GM23338 (cell line): ENCODE results near the gene C1orf174.

Source experiments
- CREB1 ChIP-seq: fragments of 250-450 bp; sonication (Bioruptor Pico); IDR thresholded peaks from 2 replicates; pipeline ENCODE4 v1.5.0; 2020; ENCODE audit warnings: low read depth, mild to moderate bottlenecking, moderate library complexity
- EZH2 ChIP-seq: fragments of 200-600 bp; sonication (generic); IDR thresholded peaks from one replicate; pipeline ENCODE4 v1.8.0; 2017; ENCODE audit warnings: antibody characterized with exemption, mild to moderate bottlenecking, low read depth; ENCODE audit not compliant: unreplicated experiment
- EZH2phosphoT487 ChIP-seq: fragments of 200-600 bp; sonication (generic); IDR thresholded peaks from one replicate; pipeline ENCODE4 v1.8.1; 2018; ENCODE audit warnings: antibody characterized with exemption; ENCODE audit not compliant: unreplicated experiment
- JUNB ChIP-seq: IDR thresholded peaks from one replicate; pipeline ENCODE4 v1.6.1; 2016; ENCODE audit warnings: antibody characterized with exemption; ENCODE audit not compliant: unreplicated experiment
- NANOG ChIP-seq: IDR thresholded peaks from 2 replicates; pipeline ENCODE4 v1.6.1; 2016; ENCODE audit warnings: antibody characterized with exemption, borderline replicate concordance
- POLR2AphosphoS5 ChIP-seq: IDR thresholded peaks from 2 replicates; pipeline ENCODE4 v1.6.1; 2016; ENCODE audit warnings: antibody characterized with exemption, low read depth
- ZNF114 ChIP-seq: fragments of 250-450 bp; sonication (Bioruptor Pico); IDR thresholded peaks from 2 replicates; pipeline ENCODE4 v1.5.0; 2020; ENCODE audit warnings: mild to moderate bottlenecking, moderate library complexity
- ZNF331 ChIP-seq: fragments of 250-450 bp; sonication (Bioruptor Pico); IDR thresholded peaks from 2 replicates; pipeline ENCODE4 v1.5.0; 2020; ENCODE audit warnings: low read depth, mild to moderate bottlenecking, moderate library complexity
- TF ChIP-seq, protein P1 (sequence below), 2 experiments: fragments of 200-600 bp in 1 of 2; sonication (generic) in 1 of 2; conservative IDR thresholded peaks; 2 replicates each; pipeline versions ENCODE4 v1.5.1 to v1.6.1; 2016 to 2017; ENCODE audit warnings: antibody characterized with exemption in 2 of 2, low read depth in 2 of 2, mild to moderate bottlenecking in 2 of 2, moderate library complexity in 1 of 2
- TF ChIP-seq, protein P2 (sequence below): IDR thresholded peaks from one replicate; pipeline ENCODE4 v1.6.1; 2018; ENCODE audit warnings: antibody characterized with exemption; ENCODE audit not compliant: unreplicated experiment

- no peak for TF ChIP-seq POLR2AphosphoS5
- TF ChIP-seq EZH2: no peak
- TF ChIP-seq, protein P1, sequence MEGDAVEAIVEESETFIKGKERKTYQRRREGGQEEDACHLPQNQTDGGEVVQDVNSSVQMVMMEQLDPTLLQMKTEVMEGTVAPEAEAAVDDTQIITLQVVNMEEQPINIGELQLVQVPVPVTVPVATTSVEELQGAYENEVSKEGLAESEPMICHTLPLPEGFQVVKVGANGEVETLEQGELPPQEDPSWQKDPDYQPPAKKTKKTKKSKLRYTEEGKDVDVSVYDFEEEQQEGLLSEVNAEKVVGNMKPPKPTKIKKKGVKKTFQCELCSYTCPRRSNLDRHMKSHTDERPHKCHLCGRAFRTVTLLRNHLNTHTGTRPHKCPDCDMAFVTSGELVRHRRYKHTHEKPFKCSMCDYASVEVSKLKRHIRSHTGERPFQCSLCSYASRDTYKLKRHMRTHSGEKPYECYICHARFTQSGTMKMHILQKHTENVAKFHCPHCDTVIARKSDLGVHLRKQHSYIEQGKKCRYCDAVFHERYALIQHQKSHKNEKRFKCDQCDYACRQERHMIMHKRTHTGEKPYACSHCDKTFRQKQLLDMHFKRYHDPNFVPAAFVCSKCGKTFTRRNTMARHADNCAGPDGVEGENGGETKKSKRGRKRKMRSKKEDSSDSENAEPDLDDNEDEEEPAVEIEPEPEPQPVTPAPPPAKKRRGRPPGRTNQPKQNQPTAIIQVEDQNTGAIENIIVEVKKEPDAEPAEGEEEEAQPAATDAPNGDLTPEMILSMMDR (conservative IDR thresholded peaks at IDR 0.05; ENCODE audit: low read depth in 2 of 2): no peak
- no peak for TF ChIP-seq EZH2phosphoT487
- no peak for TF ChIP-seq ZNF114
- TF ChIP-seq, protein P2, sequence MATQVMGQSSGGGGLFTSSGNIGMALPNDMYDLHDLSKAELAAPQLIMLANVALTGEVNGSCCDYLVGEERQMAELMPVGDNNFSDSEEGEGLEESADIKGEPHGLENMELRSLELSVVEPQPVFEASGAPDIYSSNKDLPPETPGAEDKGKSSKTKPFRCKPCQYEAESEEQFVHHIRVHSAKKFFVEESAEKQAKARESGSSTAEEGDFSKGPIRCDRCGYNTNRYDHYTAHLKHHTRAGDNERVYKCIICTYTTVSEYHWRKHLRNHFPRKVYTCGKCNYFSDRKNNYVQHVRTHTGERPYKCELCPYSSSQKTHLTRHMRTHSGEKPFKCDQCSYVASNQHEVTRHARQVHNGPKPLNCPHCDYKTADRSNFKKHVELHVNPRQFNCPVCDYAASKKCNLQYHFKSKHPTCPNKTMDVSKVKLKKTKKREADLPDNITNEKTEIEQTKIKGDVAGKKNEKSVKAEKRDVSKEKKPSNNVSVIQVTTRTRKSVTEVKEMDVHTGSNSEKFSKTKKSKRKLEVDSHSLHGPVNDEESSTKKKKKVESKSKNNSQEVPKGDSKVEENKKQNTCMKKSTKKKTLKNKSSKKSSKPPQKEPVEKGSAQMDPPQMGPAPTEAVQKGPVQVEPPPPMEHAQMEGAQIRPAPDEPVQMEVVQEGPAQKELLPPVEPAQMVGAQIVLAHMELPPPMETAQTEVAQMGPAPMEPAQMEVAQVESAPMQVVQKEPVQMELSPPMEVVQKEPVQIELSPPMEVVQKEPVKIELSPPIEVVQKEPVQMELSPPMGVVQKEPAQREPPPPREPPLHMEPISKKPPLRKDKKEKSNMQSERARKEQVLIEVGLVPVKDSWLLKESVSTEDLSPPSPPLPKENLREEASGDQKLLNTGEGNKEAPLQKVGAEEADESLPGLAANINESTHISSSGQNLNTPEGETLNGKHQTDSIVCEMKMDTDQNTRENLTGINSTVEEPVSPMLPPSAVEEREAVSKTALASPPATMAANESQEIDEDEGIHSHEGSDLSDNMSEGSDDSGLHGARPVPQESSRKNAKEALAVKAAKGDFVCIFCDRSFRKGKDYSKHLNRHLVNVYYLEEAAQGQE: no peak
- TF ChIP-seq JUNB: no peak
- TF ChIP-seq ZNF331 (CRISPR knock-in tag): no peak
- no peak for TF ChIP-seq NANOG
- no peak for TF ChIP-seq CREB1
Measured at GRCh38 chr1:3874736-3875135, 25.3 kb downstream of the C1orf174 start.
